AG04449 (cell line): Measurements from ENCODE around the gene SKA2.

Experiments used
- CTCF ChIA-PET: fragments of 350-600 bp; formaldehyde crosslinking; extraction: SDS; loops from one replicate; lab custom pipeline; 2021; ENCODE audit warnings: antibody characterized with exemption; lab: Yijun Ruan, JAX
- POLR2A ChIA-PET: fragments of 400-600, 350-600 bp; formaldehyde crosslinking; extraction: SDS; loops from one replicate; lab custom pipeline; 2020; ENCODE audit warnings: antibody characterized with exemption, inconsistent platforms; lab: Yijun Ruan, JAX
- DNase-seq: peaks from one replicate; pipeline ENCODE4 v3.0.0-alpha.2; 2010; ENCODE audit warnings: low read depth, low spot score
- H3K4me3 ChIP-seq: 2 replicates; pipeline ENCODE4 v1.5.1; 2011; ENCODE audit warnings: low read depth, mild to moderate bottlenecking, control low read depth, low read length
- TF ChIP-seq, protein P1 (sequence below): IDR thresholded peaks from one replicate; pipeline ENCODE4 v1.5.1; 2011; ENCODE audit warnings: mild to moderate bottlenecking, moderate library complexity, low read length, control low read depth, inconsistent platforms; ENCODE audit not compliant: insufficient read depth; ENCODE audit errors: missing control alignments

Gene SKA2

DNA sequence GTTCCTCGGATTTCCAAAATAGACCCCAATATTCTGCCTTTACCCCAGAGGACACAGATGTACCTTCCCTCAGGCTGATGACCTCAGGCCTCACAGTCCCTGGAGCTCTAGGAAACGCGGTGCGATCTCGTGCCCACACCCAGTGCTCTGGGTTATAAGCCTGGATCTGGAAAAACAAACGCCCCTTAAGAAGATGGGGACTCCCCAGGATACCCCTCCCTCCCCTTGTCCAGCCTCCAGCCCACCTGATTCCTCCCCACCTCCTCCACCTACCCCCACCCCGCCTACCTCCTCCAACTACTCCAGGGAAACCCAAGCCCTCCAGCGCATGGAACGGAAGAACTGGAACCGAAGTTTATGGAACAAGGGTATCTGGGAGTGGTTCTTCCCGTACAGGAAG, 19.7 kb upstream of the SKA2 start:
- TF ChIP-seq, protein P1, sequence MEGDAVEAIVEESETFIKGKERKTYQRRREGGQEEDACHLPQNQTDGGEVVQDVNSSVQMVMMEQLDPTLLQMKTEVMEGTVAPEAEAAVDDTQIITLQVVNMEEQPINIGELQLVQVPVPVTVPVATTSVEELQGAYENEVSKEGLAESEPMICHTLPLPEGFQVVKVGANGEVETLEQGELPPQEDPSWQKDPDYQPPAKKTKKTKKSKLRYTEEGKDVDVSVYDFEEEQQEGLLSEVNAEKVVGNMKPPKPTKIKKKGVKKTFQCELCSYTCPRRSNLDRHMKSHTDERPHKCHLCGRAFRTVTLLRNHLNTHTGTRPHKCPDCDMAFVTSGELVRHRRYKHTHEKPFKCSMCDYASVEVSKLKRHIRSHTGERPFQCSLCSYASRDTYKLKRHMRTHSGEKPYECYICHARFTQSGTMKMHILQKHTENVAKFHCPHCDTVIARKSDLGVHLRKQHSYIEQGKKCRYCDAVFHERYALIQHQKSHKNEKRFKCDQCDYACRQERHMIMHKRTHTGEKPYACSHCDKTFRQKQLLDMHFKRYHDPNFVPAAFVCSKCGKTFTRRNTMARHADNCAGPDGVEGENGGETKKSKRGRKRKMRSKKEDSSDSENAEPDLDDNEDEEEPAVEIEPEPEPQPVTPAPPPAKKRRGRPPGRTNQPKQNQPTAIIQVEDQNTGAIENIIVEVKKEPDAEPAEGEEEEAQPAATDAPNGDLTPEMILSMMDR, result no peak
- no peak overlapping the region for H3K4me3 ChIP-seq
- POLR2A ChIA-PET, result no interaction called here
- CTCF ChIA-PET, result interaction anchor here (1.8 kb wide), 1 partner anchor 8 kb away, joined by 10 read pairs; no protein-coding TSS in a partner anchor
- no peak for DNase-seq

DNA sequence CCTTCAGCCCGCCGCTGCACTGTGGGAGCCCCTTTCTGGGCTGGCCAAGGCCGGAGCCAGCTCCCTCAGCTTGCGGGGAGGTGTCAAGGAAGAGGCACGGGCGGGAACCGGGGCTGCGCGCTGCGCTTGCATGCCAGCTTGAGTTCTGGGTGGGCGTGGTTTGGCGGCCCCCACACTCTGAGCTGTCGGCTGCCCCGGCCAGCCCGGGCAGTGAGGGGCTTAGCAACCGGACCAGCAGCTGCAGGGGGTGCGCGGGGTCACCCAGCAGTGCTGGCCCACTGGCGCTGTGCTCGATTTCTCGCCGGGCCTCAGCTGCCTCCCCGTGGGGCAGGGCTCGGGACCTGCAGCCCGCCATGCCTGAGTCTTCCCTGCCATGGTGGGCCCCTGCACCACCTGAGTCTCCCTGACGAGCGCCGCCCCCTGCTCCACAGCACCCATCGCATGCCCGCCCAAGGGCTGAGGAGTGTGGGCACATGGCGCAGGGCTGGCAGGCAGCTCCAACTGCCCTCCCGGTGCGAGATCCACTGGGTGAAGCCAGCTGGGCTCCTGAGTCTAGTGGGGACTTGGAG, 17.5 kb upstream of the SKA2 start:
- no peak for DNase-seq
- ChIA-PET CTCF (interaction anchor here (1.2 kb wide), 1 partner anchor 13 kb away, joined by 3 read pairs; no protein-coding TSS in a partner anchor), POLR2A (no interaction called here)
- H3K4me3 ChIP-seq, result no peak overlapping the region
- TF ChIP-seq, protein P1, result no peak

DNA sequence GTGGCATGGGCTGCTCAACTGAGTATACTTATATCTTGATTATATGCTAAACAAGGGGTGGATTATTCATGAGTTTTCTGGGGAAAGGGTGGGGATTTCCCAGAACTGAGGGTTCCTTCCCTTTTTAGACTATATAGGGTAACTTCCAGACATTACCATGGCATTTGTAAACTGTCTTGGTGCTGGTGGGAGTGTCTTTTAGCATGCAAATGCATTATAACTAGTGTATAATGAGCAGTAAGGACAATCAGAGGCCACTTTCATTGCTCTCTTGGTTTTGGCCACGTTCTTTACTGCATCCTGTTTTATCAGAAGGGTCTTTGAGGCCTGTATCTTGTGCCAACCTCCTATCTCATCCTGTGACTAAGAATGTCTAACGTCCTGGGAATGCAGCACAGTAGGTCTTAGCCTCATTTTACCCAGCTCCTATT, 12.6 kb upstream of the SKA2 start:
- ChIA-PET POLR2A (no interaction called here), CTCF (interaction anchor here (0.8 to 2.7 kb wide), 6 partner anchors 8 to 21 kb away, joined by 3 to 19 read pairs (median 6); partner anchors contain the start of genes PRR11 and SKA2)
- no peak for DNase-seq
- TF ChIP-seq, protein P1, result no peak
- H3K4me3 ChIP-seq, result no peak overlapping the region

DNA sequence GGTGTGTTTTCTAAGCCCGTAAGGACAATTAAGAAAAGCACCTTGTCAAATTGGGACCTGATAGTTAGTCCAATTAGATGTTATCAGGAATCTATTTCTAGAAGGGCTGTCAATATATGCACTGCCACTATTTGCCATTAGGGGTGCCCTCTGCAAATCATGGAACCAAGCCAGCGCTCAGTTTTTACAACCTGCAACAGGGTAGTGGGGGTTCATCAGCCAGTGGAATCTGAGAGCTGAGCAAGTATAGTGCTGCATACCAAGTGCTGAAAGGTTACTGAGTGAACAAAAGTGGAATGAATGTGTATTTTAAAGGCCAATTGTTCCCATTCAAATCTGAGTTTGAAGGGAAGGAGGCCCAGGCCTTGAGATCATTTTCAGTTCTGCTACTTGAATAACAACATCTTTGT, 11.0 kb upstream of the SKA2 start:
- H3K4me3 ChIP-seq, result no peak overlapping the region
- DNase-seq, result peak; percentile 17
- TF ChIP-seq, protein P1, result peak; percentile 57
- ChIA-PET CTCF (interaction anchor here (0.9 to 2.7 kb wide), 7 partner anchors 10 to 57 kb away, joined by 4 to 19 read pairs (median 6); partner anchors contain the start of genes PRR11 and SKA2), POLR2A (no interaction called here)

DNA sequence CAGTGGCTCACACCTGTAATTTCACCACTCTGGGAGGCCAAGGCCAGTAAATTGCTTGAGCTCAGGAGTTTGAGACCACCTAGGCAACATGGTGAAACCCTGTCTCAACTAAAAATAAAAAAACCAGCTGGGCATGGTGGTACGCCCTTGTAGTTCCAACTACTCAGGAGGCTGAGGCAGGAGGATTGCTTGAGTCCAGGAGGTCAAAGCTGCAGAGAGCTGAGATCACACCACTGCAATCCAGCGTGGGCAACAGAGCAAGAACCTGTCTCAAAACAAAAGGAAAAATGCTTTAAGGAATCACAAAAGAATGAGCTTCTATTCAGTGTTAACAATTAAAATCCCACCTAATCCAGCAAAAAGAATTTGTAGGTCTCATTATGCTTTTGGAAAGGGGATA, 6.5 kb upstream of the SKA2 start:
- DNase-seq, result no peak
- POLR2A ChIA-PET, result no interaction called here
- CTCF ChIA-PET, result interaction anchor here (0.6 to 1.4 kb wide), 2 partner anchors 10 to 513 kb away, joined by 3 read pairs; no protein-coding TSS in a partner anchor
- TF ChIP-seq, protein P1, result no peak
- no peak overlapping the region for H3K4me3 ChIP-seq

DNA sequence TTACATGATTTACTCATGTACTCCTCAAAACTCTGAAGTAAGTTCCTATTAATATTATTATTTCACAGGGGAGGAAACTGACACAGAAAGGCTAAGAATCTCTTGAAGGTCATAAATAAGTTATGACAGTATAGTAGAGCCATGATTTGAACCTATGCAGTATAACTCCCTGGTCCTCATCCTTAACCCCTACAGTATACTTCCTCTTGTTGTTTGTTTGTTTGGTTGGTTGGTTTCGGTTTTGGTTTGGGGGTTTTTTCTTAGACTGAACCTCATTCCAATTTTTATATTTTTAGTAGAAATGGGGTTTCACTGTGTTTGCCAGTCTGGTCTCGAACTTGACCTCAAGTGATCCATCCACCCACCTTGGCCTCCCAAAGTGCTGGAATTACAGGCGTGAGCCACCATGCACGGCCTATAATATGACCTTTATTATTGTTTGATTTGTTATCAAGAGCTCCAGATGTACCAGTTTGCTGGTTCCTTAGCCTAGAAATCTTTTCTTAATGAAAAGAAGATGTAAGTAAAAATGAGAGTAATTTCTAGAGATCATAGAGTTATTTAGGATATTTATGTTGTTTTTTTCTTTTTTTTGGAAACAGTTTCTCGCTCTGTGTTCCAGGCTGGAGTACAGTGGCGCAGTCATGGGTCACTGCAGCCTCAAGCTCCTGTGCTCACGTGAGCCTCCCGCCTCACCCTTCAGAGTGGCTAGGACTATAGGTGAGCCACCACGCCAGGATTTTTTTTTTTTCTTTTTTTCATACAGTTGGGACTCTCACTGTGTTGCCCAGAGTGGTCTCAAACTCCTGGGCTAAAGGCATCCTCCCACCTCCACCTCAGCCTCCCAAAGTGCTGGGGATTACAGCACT, 5.4 kb upstream of the SKA2 start:
- DNase-seq, result no peak
- H3K4me3 ChIP-seq, result no peak overlapping the region
- TF ChIP-seq, protein P1, result no peak
- POLR2A ChIA-PET, result no interaction called here
- CTCF ChIA-PET, result no interaction called here
